IPS-20b (cell line): ENCODE data around the gene EME1.

Experiments used
- H3K27ac ChIP-seq: one replicate; pipeline ENCODE4 v1.5.1; 2013; ENCODE audit warnings: low read length
- H3K27me3 ChIP-seq: 2 replicates; pipeline ENCODE4 v1.6.1; 2013; ENCODE audit warnings: mild to moderate bottlenecking, low read length, inconsistent platforms; ENCODE audit not compliant: insufficient read depth
- H3K36me3 ChIP-seq: 2 replicates; pipeline ENCODE4 v1.6.1; 2013; ENCODE audit warnings: low read depth, mild to moderate bottlenecking, inconsistent platforms, low read length, moderate library complexity; ENCODE audit not compliant: insufficient read depth
- H3K4me1 ChIP-seq: 2 replicates; pipeline ENCODE4 v1.6.1; 2013; ENCODE audit warnings: mild to moderate bottlenecking, control low read depth, inconsistent platforms, low read length, moderate library complexity; ENCODE audit not compliant: insufficient read depth
- H3K4me3 ChIP-seq: 2 replicates; pipeline ENCODE4 v1.5.1; 2013; ENCODE audit warnings: mild to moderate bottlenecking, low read length, inconsistent platforms
- H3K9ac ChIP-seq: 2 replicates; pipeline ENCODE4 v1.6.1; 2013; ENCODE audit warnings: low read depth, mild to moderate bottlenecking, inconsistent platforms, low read length, moderate library complexity
- H3K9me3 ChIP-seq: 2 replicates; pipeline ENCODE4 v1.6.1; 2013; ENCODE audit warnings: mild to moderate bottlenecking, low read depth, low read length, inconsistent platforms; ENCODE audit not compliant: insufficient read depth

The EME1 gene

GRCh38 chr17:50352072-50352692 is 20.8 kb upstream of the EME1 start:
- no peak overlapping the region for H3K27ac ChIP-seq
- H3K4me1 ChIP-seq: peaks cover 12% of the 10 kb centered on the region
- no peaks in the 10 kb centered on the region for H3K27me3 ChIP-seq
- no peaks in the 10 kb centered on the region for H3K9me3 ChIP-seq
- H3K9ac ChIP-seq: no peak overlapping the region
- peaks cover 39% of the 10 kb centered on the region for H3K36me3 ChIP-seq
- H3K4me3 ChIP-seq: no peak overlapping the region

- H3K27ac ChIP-seq: no peak overlapping the region
- no peak overlapping the region for H3K9ac ChIP-seq
- peaks cover 44% of the 10 kb centered on the region for H3K36me3 ChIP-seq
- H3K4me1 ChIP-seq: peaks cover 5% of the 10 kb centered on the region
- H3K9me3 ChIP-seq: no peaks in the 10 kb centered on the region
- H3K4me3 ChIP-seq: no peak overlapping the region
- H3K27me3 ChIP-seq: no peaks in the 10 kb centered on the region
Measured at GRCh38 chr17:50352693-50353599, 20.1 kb upstream of the EME1 start.

GRCh38 chr17:50353600-50354195 is 19.3 kb upstream of the EME1 start:
- Histone ChIP-seq H3K4me1 (no peaks in the 10 kb centered on the region), H3K27me3 (no peaks in the 10 kb centered on the region), H3K9me3 (no peaks in the 10 kb centered on the region), H3K36me3 (peaks cover 52% of the 10 kb centered on the region), H3K4me3 (no peak overlapping the region), H3K27ac (no peak overlapping the region), H3K9ac (no peak overlapping the region)

- Histone ChIP-seq H3K4me1 (no peaks in the 10 kb centered on the region), H3K36me3 (peaks cover 57% of the 10 kb centered on the region), H3K27me3 (no peaks in the 10 kb centered on the region), H3K9ac (no peak overlapping the region), H3K27ac (no peak overlapping the region), H3K9me3 (no peaks in the 10 kb centered on the region), H3K4me3 (no peak overlapping the region)
Measured at GRCh38 chr17:50354198-50354597, 18.8 kb upstream of the EME1 start.

- no peaks in the 10 kb centered on the region for H3K27me3 ChIP-seq
- no peaks in the 10 kb centered on the region for H3K9me3 ChIP-seq
- no peak overlapping the region for H3K4me3 ChIP-seq
- H3K4me1 ChIP-seq: no peaks in the 10 kb centered on the region
- no peak overlapping the region for H3K27ac ChIP-seq
- H3K9ac ChIP-seq: no peak overlapping the region
- H3K36me3 ChIP-seq: peaks cover 62% of the 10 kb centered on the region
Measured at GRCh38 chr17:50354776-50355175, 18.3 kb upstream of the EME1 start.

GRCh38 chr17:50355336-50355700 is 17.7 kb upstream of the EME1 start:
- no peak overlapping the region for H3K4me3 ChIP-seq
- H3K27ac ChIP-seq: no peak overlapping the region
- no peaks in the 10 kb centered on the region for H3K9me3 ChIP-seq
- no peak overlapping the region for H3K9ac ChIP-seq
- H3K4me1 ChIP-seq: no peaks in the 10 kb centered on the region
- H3K27me3 ChIP-seq: no peaks in the 10 kb centered on the region
- H3K36me3 ChIP-seq: peaks cover 68% of the 10 kb centered on the region

- H3K27me3 ChIP-seq: no peaks in the 10 kb centered on the region
- H3K9me3 ChIP-seq: no peaks in the 10 kb centered on the region
- no peak overlapping the region for H3K27ac ChIP-seq
- H3K4me3 ChIP-seq: no peak overlapping the region
- H3K36me3 ChIP-seq: peaks cover 71% of the 10 kb centered on the region
- H3K4me1 ChIP-seq: no peaks in the 10 kb centered on the region
- H3K9ac ChIP-seq: no peak overlapping the region
Measured at GRCh38 chr17:50355701-50356341, 17.2 kb upstream of the EME1 start.

- Histone ChIP-seq H3K4me3 (no peak overlapping the region), H3K9me3 (no peaks in the 10 kb centered on the region), H3K36me3 (peaks cover 74% of the 10 kb centered on the region), H3K4me1 (no peaks in the 10 kb centered on the region), H3K27ac (no peak overlapping the region), H3K27me3 (no peaks in the 10 kb centered on the region), H3K9ac (no peak overlapping the region)
Measured at GRCh38 chr17:50356418-50356817, 16.6 kb upstream of the EME1 start.

- Histone ChIP-seq H3K9me3 (no peaks in the 10 kb centered on the region), H3K4me3 (no peak overlapping the region), H3K36me3 (peaks cover 71% of the 10 kb centered on the region), H3K27me3 (no peaks in the 10 kb centered on the region), H3K27ac (no peak overlapping the region), H3K9ac (no peak overlapping the region), H3K4me1 (no peaks in the 10 kb centered on the region; the same call in 1 of the 2 replicates)
Measured at GRCh38 chr17:50356892-50357510, 16.0 kb upstream of the EME1 start.

- Histone ChIP-seq H3K4me3 (no peak overlapping the region), H3K27ac (no peak overlapping the region), H3K9ac (no peak overlapping the region), H3K9me3 (no peaks in the 10 kb centered on the region), H3K27me3 (no peaks in the 10 kb centered on the region), H3K4me1 (peaks cover 8% of the 10 kb centered on the region), H3K36me3 (peaks cover 70% of the 10 kb centered on the region)
Measured at GRCh38 chr17:50358177-50358576, 14.9 kb upstream of the EME1 start.

GRCh38 chr17:50359005-50359699 is 13.9 kb upstream of the EME1 start:
- Histone ChIP-seq H3K9ac (no peak overlapping the region), H3K4me3 (no peak overlapping the region), H3K27ac (no peak overlapping the region), H3K27me3 (no peaks in the 10 kb centered on the region), H3K4me1 (peaks cover 13% of the 10 kb centered on the region), H3K9me3 (no peaks in the 10 kb centered on the region), H3K36me3 (peaks cover 65% of the 10 kb centered on the region)
